GM18498 (cell line): ENCODE results near the gene ADGRL1.
"Not testable (repeated sequence)": the region's sequence is repeated elsewhere in the genome, so short reads cannot be mapped to it uniquely, and the experiment has no call there.

Source experiments
- ATAC-seq: cut with Tn5 transposase; IDR thresholded peaks from one replicate; pipeline ENCODE4 v1.9.1; 2021; ENCODE audit warnings: mild to moderate bottlenecking, moderate library complexity; ENCODE audit not compliant: unreplicated experiment

ADGRL1 gene

GRCh38 chr19:14196105-14196504, 9.9 kb downstream of the ADGRL1 start:
- ATAC-seq: not testable (repeated sequence)

GRCh38 chr19:14195216-14195615, 10.8 kb downstream of the ADGRL1 start:
- ATAC-seq: not testable (repeated sequence)

GRCh38 chr19:14189415-14189814, 16.6 kb downstream of the ADGRL1 start:
- ATAC-seq: no peak

- ATAC-seq: not testable (repeated sequence)
Measured at GRCh38 chr19:14188086-14188485, 17.9 kb downstream of the ADGRL1 start.

- no peak for ATAC-seq
Measured at GRCh38 chr19:14187561-14187960, 18.4 kb downstream of the ADGRL1 start.

- ATAC-seq: not testable (repeated sequence)
Measured at GRCh38 chr19:14186684-14187083, 19.3 kb downstream of the ADGRL1 start.

GRCh38 chr19:14185691-14186090, 20.3 kb downstream of the ADGRL1 start:
- ATAC-seq: not testable (repeated sequence)

GRCh38 chr19:14185158-14185557, 20.8 kb downstream of the ADGRL1 start:
- no peak for ATAC-seq

GRCh38 chr19:14183741-14184350, 22.1 kb downstream of the ADGRL1 start:
- ATAC-seq: no peak

- no peak for ATAC-seq
Measured at GRCh38 chr19:14182476-14182875, 23.5 kb downstream of the ADGRL1 start.

- no peak for ATAC-seq
Measured at GRCh38 chr19:14181906-14182305, 24.1 kb downstream of the ADGRL1 start.

GRCh38 chr19:14181199-14181598, 24.8 kb downstream of the ADGRL1 start:
- not testable (repeated sequence) for ATAC-seq

- no peak for ATAC-seq
Measured at GRCh38 chr19:14177496-14178074, 28.4 kb downstream of the ADGRL1 start.

GRCh38 chr19:14175351-14175792, 30.6 kb downstream of the ADGRL1 start:
- ATAC-seq: no peak

- no peak for ATAC-seq
Measured at GRCh38 chr19:14174883-14175282, 31.1 kb downstream of the ADGRL1 start.

GRCh38 chr19:14168993-14169392, 37.0 kb downstream of the ADGRL1 start:
- ATAC-seq: no peak

GRCh38 chr19:14168259-14168972, 37.6 kb downstream of the ADGRL1 start:
- no peak for ATAC-seq

- no peak for ATAC-seq
Measured at GRCh38 chr19:14167576-14168138, 38.3 kb downstream of the ADGRL1 start.

GRCh38 chr19:14166999-14167575, 38.9 kb downstream of the ADGRL1 start:
- ATAC-seq: no peak

- no peak for ATAC-seq
Measured at GRCh38 chr19:14165990-14166830, 39.8 kb downstream of the ADGRL1 start.
